Stimulated activated CD4-positive, alpha-beta T cell treated with anti-CD3 and anti-CD28 coated beads, TNF-alpha, amount 100 ng/mL, for 24 hours (primary cell): ENCODE measurements around the gene BABAM1.
A peak's percentile ranks its signal among the peaks of the same experiment; 100 is the strongest.
"Not testable (repeated sequence)": the region's sequence is repeated elsewhere in the genome, so short reads cannot be mapped to it uniquely, and the experiment has no call there.

Experiments used
- DNase-seq, 3 experiments: peaks; one replicate each; pipeline ENCODE4 v3.0.0-alpha.2; 2020; ENCODE audit warnings: low read depth in 3 of 3

The BABAM1 gene

GRCh38 chr19:17268754-17269153 lies 1.5 kb downstream of the BABAM1 start:
- no peak for DNase-seq

GRCh38 chr19:17274892-17275291 lies 7.6 kb downstream of the BABAM1 start:
- DNase-seq, result not testable (repeated sequence)

GRCh38 chr19:17275441-17276175 lies 8.4 kb downstream of the BABAM1 start:
- no peak for DNase-seq

- DNase-seq, result no peak
Measured at GRCh38 chr19:17279436-17279835, 12.2 kb downstream of the BABAM1 start.

- peak in 1 of 3 experiments; percentile 46 for DNase-seq
Measured at GRCh38 chr19:17281391-17282304, 14.4 kb downstream of the BABAM1 start, which contains the start of gene ANKLE1. Gene ANKLE1, plus strand, starts transcription at chr19:17281901. Its CDS starts 20 bp downstream, at chr19:17281921.

- DNase-seq, result peak; percentile 55 to 81 (median 59)
Measured at GRCh38 chr19:17282488-17283125, 15.4 kb downstream of the BABAM1 start.

GRCh38 chr19:17283504-17283996 lies 16.3 kb downstream of the BABAM1 start:
- DNase-seq, result no peak

- no peak for DNase-seq
Measured at GRCh38 chr19:17285415-17286135, 18.3 kb downstream of the BABAM1 start.

- DNase-seq, result no peak
Measured at GRCh38 chr19:17286263-17286662, 19.0 kb downstream of the BABAM1 start.

GRCh38 chr19:17286752-17287151 lies 19.5 kb downstream of the BABAM1 start:
- no peak for DNase-seq

- DNase-seq, result peak in 1 of 3 experiments; percentile 68
Measured at GRCh38 chr19:17289489-17289888, 22.2 kb downstream of the BABAM1 start.

- peak; percentile 61 to 81 (median 62) for DNase-seq
Measured at GRCh38 chr19:17292301-17293074, 25.2 kb downstream of the BABAM1 start.

GRCh38 chr19:17293605-17294004 lies 26.4 kb downstream of the BABAM1 start:
- DNase-seq, result no peak

- peak in 1 of 3 experiments; percentile 55 for DNase-seq
Measured at GRCh38 chr19:17294051-17294891, 27.0 kb downstream of the BABAM1 start.

GRCh38 chr19:17295551-17295950 lies 28.3 kb downstream of the BABAM1 start:
- not testable (repeated sequence) for DNase-seq

- DNase-seq, result no peak
Measured at GRCh38 chr19:17296273-17296672, 29.0 kb downstream of the BABAM1 start.

- no peak for DNase-seq
Measured at GRCh38 chr19:17296976-17297375, 29.7 kb downstream of the BABAM1 start.

GRCh38 chr19:17300992-17301619 lies 33.9 kb downstream of the BABAM1 start:
- DNase-seq, result no peak
